Right atrium auricular region (tissue), 2 donors: Measurements from ENCODE around the gene PAN3. TPM values are rescaled to one million over a fixed set of nuclear protein-coding genes. Genes with fewer than 3 reads are reported as not detected.

Experiments used
- DNase-seq: peaks from one replicate; pipeline ENCODE4 v3.0.0-alpha.2; 2019; ENCODE audit warnings: low spot score
- H3K27ac ChIP-seq, 2 donors: fragments of 200-600 bp; sonication (generic); 1 replicate in 1 of 2; 2 replicates in 1 of 2; pipeline ENCODE4 v1.5.1; 2016 to 2019
- H3K27me3 ChIP-seq, 2 donors: fragments of 200-600 bp; sonication (generic); one replicate each; pipeline versions ENCODE4 v1.5.1 to v1.6.0; 2017 to 2019
- H3K36me3 ChIP-seq: fragments of 200-600 bp; sonication (generic); one replicate; pipeline ENCODE4 v1.5.1; 2016
- H3K4me1 ChIP-seq, 2 donors: fragments of 200-600 bp; sonication (generic); one replicate each; pipeline versions ENCODE4 v1.5.1 to v1.6.0; 2017 to 2019
- H3K4me3 ChIP-seq, 2 donors: fragments of 200-600 bp; sonication (generic); 1 replicate in 1 of 2; 2 replicates in 1 of 2; pipeline ENCODE4 v1.5.1; 2017 to 2019; ENCODE audit warnings: mild to moderate bottlenecking in 1 of 2, moderate library complexity in 1 of 2
- H3K9me3 ChIP-seq, 2 donors: fragments of 200-600 bp; sonication (generic); one replicate each; pipeline ENCODE4 v1.5.1; 2019
- total RNA-seq, 2 donors: library from RNA; depleted of rRNA; stranded (reverse); fragments of >200 nt; gene quantifications; one replicate each; pipeline ENCODE4 v1.1.0, GENCODE V29; 2016
- TF ChIP-seq, protein P1 (sequence below), 2 donors: fragments of 200-600 bp; sonication (generic); IDR thresholded peaks; one replicate each; pipeline ENCODE4 v1.5.1; 2019; ENCODE audit warnings: antibody characterized with exemption in 2 of 2

PAN3 gene
- total RNA-seq, 2 donors from 2014 or later, result 8.7 to 12.0 TPM

DNA sequence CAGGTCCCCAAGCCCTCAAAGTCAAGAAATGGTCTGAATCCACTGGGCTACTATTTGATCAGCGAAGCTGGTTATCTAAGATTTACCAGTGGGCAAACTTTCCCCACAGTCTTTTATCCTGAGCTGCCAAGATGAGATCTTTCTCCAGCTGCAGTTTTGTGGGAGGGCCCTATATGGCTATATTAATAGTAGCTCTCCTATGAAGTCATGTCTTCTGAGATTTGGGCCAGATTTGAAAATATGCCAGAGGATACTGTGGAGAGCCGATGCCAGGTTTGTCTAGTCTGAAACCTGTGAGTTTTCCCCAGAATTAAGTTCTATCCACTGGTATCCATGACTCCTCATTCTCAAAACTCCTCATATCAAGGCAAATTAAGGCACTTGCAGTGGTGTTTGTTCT lies 183.4 kb downstream of the PAN3 start:
- Histone ChIP-seq H3K36me3 (no peaks in the 10 kb centered on the region), H3K4me1 (peaks cover 0 to 16% of the 10 kb centered on the region in 2 donors), H3K9me3 (no peaks in the 10 kb centered on the region), H3K4me3 (no peak overlapping the region), H3K27me3 (no peaks in the 10 kb centered on the region), H3K27ac (no peak overlapping the region)
- no peak for DNase-seq
- TF ChIP-seq, protein P1, sequence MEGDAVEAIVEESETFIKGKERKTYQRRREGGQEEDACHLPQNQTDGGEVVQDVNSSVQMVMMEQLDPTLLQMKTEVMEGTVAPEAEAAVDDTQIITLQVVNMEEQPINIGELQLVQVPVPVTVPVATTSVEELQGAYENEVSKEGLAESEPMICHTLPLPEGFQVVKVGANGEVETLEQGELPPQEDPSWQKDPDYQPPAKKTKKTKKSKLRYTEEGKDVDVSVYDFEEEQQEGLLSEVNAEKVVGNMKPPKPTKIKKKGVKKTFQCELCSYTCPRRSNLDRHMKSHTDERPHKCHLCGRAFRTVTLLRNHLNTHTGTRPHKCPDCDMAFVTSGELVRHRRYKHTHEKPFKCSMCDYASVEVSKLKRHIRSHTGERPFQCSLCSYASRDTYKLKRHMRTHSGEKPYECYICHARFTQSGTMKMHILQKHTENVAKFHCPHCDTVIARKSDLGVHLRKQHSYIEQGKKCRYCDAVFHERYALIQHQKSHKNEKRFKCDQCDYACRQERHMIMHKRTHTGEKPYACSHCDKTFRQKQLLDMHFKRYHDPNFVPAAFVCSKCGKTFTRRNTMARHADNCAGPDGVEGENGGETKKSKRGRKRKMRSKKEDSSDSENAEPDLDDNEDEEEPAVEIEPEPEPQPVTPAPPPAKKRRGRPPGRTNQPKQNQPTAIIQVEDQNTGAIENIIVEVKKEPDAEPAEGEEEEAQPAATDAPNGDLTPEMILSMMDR (IDR thresholded peaks at IDR 0.05), result no peak

DNA sequence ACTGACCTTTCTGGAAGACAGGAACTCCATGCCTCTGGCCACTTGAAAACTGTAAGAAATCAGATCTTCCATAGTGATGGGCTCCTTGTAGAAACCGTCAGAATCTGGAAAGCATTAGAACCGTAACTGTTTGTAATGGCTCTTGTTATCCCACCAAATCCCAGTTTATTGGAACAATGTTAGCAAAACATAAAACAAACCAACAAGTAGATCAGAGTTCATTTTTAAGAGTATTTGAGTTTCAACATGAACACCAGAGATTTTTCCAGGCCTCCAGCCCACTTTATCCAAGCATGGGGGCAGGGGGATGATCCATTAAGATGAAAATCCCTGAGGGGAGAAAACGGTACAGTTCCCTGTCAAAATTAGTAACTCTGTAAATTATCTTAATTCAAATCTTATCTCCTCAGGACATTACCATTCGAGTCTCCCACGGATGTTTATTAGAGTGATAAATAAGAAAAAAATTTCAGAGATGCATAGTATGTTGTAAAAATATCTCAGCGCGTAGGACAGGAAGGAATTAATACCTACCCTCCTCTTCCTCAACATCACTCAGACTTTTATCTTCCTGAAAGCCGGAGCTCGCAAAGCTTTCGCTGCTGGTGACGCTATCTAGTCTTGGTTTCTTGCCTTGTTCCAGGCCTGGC lies 184.0 kb downstream of the PAN3 start:
- Histone ChIP-seq H3K27ac (no peak overlapping the region), H3K4me3 (no peak overlapping the region), H3K36me3 (no peaks in the 10 kb centered on the region), H3K27me3 (no peaks in the 10 kb centered on the region), H3K9me3 (no peaks in the 10 kb centered on the region), H3K4me1 (peaks cover 0 to 16% of the 10 kb centered on the region in 2 donors)
- DNase-seq, result no peak
- TF ChIP-seq, protein P1 (IDR thresholded peaks at IDR 0.05), result no peak

DNA sequence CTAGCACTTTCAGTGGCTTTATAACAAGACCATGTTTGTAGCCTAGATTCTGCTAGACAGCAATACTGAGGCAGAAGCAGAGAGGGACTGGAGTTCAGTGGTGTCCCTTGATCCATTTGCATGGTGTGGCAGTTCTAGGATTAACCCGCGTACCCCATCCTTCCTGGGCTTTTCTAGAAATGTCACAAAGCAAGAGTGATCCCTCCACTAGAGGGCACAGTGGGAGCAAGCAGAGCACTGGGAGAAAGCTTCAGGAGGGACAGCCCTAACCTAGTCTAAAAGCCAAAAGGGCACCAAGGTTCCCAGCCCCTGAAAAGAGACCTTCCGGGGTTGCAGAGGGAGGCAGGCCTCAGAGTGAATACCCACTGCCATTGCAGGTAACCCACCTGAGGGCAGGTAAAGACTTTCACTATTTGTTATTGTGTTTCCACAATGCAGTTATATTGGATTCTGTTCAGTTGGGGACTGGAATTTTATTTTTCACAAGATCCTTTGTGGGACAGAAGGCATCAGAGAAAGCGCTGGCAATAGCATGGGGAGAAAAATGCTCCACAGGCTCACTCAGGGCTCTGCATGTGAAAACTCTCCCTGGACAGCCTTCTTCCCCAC lies 185.9 kb downstream of the PAN3 start:
- Histone ChIP-seq H3K4me3 (no peak overlapping the region), H3K4me1 (peaks cover 0 to 17% of the 10 kb centered on the region in 2 donors), H3K27ac (peak overlapping the region; percentile 28 to 35), H3K27me3 (no peaks in the 10 kb centered on the region), H3K9me3 (no peaks in the 10 kb centered on the region), H3K36me3 (no peaks in the 10 kb centered on the region)
- peak; percentile 69 for DNase-seq
- TF ChIP-seq, protein P1 (IDR thresholded peaks at IDR 0.05), result peak; percentile 56 to 83

DNA sequence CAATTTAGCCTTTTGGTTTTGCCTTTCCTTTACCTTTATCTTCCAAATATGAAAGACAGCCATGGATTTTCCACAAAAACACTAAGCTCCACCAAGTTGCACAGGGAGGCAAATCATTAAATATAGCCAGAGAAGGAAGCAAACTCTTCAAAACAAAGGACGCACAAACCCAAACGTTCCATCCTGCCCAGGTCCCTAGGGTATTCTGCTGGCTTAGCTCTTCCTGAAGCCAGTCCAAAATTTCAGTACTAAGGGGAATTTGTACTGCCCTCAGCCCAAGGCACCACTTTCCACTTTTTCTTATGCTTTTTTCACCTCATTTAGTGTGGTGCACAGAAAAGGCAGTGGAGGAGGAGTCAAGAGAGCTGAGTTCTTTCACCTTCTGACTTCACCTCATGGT lies 186.7 kb downstream of the PAN3 start:
- H3K27ac ChIP-seq, result peak overlapping the region; percentile 28 to 35
- TF ChIP-seq, protein P1 (IDR thresholded peaks at IDR 0.05), result no peak
- H3K27me3 ChIP-seq, result no peaks in the 10 kb centered on the region
- no peak for DNase-seq
- peaks cover 0 to 25% of the 10 kb centered on the region in 2 donors for H3K4me1 ChIP-seq
- no peak overlapping the region for H3K4me3 ChIP-seq
- no peaks in the 10 kb centered on the region for H3K36me3 ChIP-seq
- no peaks in the 10 kb centered on the region for H3K9me3 ChIP-seq

DNA sequence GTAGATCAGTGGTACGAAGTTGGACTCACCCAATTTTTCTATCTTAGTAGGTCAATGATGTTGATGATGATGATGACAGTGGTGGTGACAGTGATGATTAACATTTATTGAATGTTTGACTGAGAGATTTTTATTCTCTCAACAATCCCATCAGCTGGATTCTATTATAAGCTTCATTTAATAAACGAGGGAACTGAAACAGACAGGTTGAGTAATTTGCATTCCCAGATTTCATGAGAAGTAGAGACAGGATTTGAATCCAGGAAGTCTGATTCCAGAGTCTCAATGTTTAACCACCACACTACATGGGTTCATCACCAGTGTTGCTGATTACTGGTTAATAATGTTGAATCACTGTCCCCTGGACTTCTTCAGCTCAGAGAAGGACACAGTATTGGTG lies 187.7 kb downstream of the PAN3 start:
- Histone ChIP-seq H3K9me3 (no peaks in the 10 kb centered on the region), H3K4me3 (no peak overlapping the region), H3K36me3 (no peaks in the 10 kb centered on the region), H3K27me3 (no peaks in the 10 kb centered on the region), H3K4me1 (peaks cover 0 to 26% of the 10 kb centered on the region in 2 donors), H3K27ac (no peak overlapping the region)
- no peak for DNase-seq
- TF ChIP-seq, protein P1 (IDR thresholded peaks at IDR 0.05), result no peak
